Fibroblast of skin of abdomen (primary cell): ENCODE data around the gene SAFB2.
A peak's percentile ranks its signal among the peaks of the same experiment; 100 is the strongest.
"Not testable (repeated sequence)": the region's sequence is repeated elsewhere in the genome, so short reads cannot be mapped to it uniquely, and the experiment has no call there.

Experiments
- DNase-seq: peaks from one replicate; pipeline ENCODE4 v3.0.0-alpha.2; 2013

The SAFB2 gene

DNA sequence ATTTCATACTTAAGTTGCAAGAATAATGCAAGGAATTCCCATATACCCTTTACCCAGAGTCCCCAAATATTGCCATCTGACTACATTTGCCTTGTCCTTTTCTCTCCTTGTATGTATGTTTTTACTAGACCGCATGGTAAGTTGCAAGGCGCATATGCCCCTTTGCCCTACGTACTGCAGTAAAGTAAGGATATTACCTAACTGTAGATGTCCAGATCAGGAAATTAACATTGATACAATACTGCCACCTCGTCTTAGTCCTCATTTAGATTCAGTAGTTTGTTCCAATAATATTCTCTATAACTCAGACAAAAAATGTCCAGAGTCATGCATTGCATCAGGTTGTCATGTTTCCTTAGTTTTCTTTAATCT lies 9.7 kb upstream of the SAFB2 start:
- DNase-seq: no peak

DNA sequence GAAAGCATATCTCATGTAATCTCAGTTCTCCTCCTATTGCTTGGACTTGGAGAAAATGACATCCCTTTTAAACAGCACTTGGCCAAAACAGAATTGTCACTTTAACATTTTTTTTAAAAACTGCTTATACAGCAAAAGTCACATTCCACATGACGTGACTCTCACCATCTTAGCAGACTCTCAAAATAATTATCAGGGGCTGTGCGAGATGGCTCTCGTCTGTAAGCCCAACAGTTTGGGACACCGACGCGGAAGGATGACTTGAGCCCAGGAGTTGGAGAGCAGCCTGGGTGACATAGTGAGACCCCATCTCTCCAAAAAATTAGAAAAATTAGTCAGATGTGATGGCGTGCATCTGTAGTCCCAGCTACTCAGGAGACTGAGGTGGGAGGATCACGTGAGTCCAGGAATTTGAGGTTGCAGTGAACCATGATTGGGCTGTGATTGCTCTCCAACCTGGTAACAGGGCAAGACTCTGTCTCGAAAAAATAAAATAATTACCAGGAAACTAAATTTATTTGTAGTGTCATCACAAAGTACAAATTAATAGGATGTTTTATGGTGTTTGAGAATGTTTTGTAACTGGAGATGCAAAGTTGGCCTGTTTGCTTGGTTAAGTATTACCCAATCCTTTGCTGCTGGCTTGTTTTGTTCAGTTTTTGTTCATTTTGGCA lies 9.1 kb upstream of the SAFB2 start:
- no peak for DNase-seq

DNA sequence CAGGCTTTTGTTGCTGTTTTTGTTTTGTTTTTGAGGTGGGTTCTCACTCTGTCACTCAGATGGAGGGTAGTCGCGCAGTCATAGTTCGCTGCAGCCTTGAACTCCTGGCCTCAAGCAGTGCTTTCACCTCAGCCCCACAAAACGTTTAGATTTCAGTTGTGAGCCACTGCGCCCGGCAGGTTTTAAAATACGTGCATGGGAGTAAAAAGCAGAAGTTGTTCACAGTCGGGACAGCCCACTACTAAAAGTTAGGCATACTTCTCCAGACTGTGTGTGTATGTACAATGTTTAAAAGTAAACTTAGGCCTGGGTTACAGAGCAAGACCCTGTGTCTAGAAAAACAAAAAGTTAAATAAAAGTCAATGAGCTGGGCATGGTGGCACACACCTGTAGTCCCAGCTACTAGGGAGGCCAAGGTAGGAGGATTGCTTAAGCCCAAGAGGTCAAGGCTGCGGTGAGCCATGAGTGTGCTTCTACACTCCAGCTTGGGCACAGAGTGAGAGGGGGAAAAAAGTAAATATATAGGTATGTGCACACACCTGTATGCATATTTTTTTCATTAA lies 6.4 kb upstream of the SAFB2 start:
- no peak for DNase-seq

DNA sequence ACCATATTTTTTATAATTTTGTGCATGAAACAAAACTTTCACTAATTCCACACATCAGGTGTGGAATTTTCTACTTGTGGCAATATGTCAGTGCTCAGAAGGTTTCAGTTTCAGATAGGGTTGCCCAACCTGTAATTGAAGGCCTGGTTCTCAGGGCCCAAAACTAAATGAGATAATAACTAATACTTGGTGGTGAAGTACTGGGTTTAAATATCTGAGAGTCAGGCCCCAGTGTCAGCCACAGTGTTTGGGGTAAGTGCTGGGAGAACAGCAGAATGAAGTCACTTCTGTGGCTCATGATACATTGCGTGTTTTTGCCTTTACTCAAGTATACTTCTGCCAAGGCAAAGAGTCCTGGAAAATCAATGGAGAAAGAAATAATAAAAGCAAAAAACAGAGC lies 5.9 kb upstream of the SAFB2 start:
- DNase-seq: no peak

DNA sequence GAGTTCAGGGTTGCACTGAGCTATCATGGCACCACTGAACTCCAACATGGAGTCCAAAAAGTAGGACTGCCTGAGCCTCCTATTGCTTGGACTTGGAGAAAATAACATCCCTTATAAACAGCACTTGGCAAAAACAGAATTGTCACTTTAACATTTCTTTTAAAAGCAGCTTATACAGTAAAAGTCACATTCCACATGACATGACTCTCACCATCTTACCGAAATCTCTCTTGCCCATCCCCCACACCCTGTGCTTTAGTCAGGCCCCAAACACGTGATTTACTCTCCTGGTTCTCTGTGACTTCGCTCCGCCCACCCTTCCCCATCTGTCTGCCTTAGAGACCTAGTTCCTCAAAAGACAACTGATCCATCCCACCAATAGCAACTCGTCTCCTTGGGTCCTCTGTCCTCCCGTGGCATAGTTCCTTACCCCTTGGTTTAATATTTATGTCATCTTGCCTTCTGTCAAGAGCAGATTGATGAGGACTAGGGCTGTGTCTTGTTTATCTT lies 4.9 kb upstream of the SAFB2 start:
- peak; percentile 65 for DNase-seq

DNA sequence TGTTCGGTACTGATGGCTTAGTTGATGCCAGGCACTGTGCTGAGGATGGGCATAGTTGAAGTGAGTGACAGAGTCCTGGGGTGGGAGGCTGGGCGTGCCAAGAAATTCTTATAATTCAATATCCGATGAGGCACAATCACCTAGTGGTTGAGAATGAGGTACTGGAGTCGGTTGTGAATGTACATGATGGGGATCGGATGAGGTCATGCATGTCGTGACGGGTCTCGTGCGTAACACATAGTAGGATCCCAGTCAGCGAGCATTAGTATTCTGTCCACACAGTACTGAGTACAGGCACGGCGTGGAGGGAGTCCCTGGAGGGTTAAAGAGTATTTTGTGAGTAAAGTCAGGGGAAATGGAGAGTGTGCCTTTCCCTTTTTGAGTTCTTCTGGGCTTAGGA lies 3.1 kb upstream of the SAFB2 start:
- no peak for DNase-seq

DNA sequence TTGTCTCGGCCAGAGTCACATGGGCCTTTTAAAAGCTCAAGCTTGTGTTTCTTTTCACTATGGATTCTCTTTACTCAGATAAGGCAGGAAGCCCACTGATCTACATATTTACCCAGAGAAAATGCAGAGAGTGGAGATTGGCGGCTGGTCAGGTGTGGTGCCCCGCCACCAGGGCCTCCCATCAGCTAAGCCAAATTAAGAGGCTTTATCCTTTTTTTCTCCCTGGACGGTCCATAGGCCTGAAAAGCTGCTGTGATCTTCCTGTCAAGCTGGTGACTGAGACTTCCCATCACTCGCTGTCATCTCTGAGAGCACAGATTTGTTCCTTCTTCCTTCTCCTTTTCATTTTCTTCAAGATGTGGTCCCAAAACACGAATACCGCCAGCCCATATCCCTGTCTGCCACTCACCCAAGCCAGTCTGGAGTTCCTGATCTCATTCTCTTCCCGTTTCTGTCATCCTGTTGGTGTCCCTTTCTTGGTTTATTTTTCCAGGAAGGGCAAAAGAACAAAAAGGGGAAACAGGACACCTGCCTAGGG lies 2.2 kb upstream of the SAFB2 start:
- no peak for DNase-seq

DNA sequence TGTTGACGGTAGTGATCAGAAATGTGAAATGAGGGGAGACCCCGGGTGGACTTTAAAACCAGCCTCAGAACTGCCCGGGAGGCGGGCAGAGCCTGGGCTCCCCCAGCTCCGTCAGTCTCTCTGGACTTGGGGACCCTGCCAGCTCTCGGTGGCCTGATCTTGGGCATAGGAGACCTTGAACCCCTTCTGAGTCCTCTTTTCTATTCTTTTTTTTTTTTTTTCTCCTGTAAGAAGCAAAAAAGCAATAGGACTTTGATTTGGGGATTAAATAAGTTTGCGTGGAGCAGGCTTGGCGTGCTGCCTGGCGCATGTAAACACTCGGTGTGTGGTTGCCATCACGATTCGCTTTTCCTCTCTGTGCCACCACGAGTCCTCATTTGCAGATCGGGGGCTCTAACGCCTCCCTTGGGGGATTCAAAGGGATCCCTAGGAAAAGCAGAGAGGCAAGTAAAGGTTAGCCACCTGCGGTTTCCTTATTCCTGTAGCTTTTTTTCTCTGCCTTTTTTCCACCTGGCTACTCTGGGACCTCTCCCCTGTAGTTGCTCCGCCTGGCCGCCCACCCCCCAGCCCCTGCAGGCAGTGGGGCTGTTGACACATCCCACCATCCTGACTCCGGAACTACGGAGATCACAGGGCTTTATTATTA lies 1.6 kb upstream of the SAFB2 start:
- peak; percentile 28 for DNase-seq

DNA sequence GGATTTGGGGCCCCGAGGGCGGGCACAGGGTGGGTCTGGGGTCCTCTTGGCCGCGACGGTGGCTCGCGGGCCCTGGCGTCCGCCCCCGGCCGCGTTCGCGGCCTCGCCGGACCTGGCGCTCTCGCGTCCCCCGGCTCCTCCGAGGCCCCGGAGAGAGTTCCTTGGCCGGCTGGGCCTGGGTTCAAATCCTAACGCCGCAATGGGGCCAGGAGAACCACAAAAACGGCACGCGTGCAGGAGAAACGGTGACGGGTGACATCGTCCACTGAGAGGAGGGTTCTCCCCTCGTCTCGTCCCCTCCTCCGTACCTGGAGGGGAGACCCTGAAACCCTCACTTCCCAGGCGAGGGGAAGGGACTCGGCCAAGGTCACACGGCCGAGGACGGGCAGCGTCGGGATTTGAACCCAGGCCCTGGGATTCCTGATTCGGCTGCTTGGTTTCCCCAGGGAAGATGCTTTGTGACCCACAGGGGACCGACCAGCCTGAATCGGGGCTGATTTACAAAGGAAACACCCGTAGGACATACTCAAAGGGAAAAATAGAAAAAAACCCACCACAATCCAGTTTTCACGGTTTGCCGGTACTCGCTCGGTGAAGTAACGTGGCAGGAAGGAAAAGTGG lies 931 bp upstream of the SAFB2 start:
- no peak for DNase-seq

DNA sequence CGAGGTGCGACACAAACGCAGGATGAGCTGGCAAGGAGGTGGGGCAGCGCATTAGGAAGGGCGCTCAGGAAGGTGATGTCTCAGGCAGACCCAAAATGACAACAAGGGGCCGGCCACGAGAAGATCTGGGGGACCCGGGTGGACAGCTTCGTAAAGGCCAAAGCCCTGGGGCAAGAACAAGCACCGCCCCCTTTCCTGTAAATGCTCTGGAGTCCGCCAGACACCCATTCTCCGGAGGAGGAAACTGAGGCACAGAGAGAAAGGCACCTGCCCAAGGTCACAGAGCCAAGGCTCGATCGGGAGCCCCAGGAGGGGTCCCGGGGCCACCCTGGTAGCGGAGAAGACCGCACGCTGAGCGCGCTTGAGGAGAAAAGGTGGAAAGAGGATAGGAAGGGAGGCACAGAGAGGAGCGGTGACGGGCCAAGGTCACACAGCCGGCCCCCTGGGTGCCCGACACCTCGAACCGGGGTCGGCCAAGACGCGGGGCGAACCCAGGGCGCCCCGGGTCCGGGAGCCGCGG lies 571 bp downstream of the SAFB2 start:
- no peak for DNase-seq

DNA sequence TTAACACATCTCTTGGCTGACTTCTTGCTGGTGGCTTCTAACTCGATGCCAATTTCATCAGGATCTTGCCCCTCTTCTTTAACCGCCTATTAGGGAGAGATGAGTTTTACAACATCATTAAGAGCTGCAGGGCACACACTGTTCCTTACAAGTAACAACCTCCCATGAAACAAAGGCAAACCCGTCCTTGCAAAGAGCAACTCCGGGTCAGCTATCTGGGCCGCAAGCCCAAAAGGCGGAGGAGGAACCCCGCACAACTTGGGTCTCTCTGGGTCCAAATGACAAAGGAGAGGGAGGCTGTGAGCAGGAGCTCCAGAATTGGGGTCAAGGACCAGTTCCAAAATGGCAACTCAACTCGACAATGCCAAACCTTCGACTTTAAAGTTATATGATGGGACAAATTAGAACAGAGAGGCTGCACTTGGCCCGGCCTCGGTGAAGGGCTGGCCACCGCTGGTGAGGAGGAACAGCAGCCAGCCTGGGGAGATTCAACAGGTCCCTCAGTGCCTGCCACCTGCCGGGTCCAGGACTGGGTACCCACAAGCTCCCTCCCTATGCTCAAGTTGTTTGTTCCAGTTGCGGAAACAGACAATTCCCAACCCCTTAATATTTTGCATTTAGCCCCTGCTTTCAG lies 1.1 kb downstream of the SAFB2 start:
- no peak for DNase-seq

DNA sequence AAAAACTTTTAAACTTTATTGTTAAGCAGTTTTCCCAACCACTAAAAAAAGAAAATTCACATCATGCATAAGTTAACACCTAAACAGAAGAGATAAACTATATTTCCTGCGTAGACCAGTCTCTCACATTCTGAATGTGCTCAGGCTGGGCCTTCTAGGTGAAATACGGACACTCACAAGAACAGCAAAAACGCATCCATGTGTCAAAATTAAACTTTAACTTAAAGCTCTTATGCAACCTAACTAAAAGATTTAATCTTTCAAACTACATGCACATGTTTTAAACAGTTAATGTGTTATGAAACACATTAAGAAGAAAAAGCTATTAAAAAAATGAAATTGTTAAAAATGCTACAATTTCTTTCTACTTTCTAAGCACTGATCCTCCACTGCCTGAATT lies 2.6 kb downstream of the SAFB2 start:
- no peak for DNase-seq

DNA sequence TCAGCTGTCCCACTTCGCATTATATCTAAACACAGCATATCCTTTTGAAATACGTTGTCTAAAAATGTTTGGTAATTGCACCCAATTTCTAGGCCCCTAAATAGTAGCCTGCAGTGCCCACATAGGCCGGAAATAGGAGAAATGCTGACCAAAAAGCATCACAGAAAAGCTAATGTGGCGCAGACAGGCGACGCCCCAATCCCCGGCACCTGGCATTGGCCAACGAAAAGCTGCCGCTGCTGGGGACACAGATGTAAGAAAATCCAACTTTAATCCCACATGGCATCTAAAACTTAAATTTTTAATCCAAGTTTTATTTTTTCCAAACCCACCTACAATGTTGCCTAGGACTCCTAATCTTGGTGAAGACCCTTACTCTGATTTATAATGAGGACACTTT lies 4.0 kb downstream of the SAFB2 start:
- DNase-seq: no peak

DNA sequence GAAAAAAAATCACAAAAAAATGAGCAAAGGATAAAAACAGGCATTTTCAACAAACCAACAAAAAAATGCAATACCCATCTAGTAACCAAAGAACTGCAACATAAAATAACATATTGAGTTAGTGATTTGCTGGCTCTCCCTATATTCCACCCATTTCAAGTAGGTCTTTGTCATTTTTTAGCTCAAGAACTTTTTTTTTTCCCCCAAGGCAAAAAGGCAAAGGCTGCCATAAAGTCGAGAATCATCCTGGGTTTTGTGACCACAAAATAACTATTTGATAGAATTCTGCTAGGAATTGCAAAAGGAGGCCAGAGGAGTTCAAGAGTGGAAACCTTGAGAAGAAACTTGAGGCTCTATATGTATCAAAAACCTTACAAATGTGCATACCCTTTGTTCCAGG lies 5.5 kb downstream of the SAFB2 start:
- DNase-seq: no peak

DNA sequence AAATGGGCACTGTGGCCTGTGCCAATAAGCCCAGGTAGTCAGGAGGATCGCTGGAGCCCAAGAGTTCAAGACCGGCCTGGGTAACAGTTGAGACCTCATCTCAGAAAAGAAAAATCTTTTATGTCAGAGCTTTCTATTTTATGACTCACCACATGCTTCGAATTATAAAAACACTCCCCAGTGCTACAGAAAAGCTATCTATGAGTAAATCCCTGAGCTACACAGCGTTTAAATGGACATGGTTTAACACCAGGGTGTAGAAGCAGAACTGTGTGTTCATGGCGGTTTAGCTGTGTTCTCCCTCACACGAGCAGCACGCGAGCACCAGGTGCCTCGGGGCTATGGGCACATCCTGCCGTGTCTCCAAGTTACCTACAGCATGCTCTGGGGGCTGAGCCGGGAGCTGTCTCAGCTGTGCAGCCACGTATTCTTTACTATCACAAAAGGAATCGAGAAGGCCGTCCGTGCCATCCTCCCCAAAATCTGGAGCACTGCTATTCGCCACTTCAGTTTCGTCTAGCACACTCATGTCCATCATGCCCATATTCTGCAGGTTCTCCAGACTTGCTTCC lies 6.7 kb downstream of the SAFB2 start:
- peak; percentile 50 for DNase-seq

DNA sequence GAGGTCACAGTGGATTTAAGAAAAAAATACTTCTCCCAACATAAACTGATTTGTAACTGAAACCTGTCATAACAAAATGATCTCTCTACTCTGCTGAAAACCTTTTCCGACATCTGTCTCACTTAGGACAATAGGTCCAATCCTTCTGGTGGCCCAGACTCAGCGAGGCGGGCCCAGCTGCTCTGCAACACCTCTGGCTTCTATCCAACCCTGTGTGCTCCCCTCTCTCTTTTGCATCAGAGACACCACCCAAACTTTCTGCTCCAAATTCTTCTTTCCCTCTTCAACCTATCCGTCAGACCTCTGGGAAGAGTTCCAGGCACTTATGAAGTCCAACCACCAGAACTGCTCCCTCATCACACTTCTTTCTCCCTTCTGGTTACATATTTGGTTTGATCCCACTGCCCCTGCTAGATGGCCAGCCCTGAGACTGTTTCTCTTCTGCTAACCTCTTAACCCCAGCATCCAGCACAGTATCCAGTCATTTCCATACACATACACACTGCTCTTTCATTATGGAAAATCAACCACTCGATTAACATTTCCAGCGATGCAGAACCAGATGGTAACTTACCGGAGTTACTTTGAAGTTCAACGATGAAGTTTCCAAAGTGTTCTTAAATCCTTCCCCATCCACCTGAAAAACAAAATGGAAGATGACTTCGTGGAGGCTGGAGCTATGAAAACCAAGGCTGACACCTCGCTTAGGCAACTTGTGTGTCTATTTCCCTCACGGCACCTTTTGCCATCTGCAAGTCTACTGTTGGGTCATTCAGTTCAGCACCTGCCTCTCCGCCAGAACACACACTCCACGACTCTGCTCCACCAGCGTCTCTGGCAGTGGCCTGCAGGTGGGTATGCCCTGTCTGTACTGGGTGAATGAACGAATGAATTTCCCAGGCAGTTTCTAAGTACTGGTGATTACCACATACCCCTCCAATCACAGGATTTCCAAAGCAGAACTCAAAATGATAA lies 9.4 kb downstream of the SAFB2 start:
- no peak for DNase-seq

DNA sequence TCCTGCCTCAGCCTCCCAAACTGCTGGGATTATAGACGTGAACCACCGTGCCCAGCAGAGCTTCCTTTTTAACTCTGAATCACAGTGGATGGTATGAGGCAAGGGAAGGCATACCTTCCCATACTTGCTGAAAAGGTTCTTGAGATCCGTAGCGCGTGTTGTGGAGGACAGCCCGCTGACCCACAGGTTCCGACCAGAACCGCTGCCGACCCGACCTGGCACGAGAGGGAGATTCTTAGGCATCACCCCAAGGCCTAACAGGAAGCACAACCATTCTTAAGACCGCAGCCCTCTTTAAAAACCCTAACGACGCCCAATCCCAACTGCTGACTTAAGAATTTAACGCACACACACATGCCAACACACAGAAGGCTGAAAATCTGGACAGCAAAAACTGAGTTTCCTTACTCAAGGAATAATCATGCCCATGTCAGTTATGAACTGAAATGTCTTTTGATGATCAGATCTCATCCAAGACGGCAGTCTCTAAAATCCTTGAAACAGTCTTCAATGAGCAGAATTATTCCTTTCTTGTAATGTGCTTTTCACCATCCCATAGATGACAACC lies 12.6 kb downstream of the SAFB2 start:
- DNase-seq: no peak

DNA sequence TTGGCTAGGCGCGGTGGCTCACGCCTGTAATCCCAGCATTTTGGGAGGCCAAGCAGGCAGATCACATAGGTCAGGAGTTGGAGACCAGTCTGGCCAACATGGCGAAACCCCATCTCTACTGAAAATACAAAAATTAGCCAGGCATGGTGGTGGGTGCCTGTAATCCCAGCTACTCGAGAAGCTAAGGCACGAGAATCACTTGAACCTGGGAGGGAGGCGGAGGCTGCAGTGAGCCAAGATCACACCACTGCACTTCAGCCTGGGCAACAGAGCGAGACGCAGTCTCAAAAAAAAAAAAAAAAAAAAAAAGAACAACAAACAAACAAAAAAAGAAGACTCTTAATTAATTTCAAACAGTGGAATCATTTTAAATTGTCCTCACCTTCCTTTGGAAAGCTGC lies 13.8 kb downstream of the SAFB2 start:
- not testable (repeated sequence) for DNase-seq

DNA sequence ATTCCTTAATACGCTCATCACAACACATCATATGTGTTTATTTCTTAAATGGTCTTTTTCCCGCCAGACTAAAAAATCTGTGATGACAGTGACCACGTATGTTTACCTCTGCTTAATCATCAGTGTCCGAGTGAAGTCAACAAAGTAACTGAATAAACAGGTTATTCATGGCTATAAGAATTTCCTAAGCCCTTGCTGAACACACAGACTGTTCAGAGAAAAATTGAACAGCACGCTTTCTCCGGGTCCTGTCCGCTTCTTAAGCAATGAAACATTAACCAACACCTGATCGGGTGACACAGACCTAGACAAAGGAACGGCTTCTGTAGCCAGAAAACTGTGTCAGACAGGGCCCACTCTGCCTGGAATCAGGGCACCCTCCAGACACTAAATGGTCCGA lies 14.3 kb downstream of the SAFB2 start:
- no peak for DNase-seq
